ENCODE measurements around the gene ARID3B.
"Not testable (repeated sequence)": the region's sequence is repeated elsewhere in the genome, so short reads cannot be mapped to it uniquely, and the experiment has no call there.

The ARID3B gene

DNA sequence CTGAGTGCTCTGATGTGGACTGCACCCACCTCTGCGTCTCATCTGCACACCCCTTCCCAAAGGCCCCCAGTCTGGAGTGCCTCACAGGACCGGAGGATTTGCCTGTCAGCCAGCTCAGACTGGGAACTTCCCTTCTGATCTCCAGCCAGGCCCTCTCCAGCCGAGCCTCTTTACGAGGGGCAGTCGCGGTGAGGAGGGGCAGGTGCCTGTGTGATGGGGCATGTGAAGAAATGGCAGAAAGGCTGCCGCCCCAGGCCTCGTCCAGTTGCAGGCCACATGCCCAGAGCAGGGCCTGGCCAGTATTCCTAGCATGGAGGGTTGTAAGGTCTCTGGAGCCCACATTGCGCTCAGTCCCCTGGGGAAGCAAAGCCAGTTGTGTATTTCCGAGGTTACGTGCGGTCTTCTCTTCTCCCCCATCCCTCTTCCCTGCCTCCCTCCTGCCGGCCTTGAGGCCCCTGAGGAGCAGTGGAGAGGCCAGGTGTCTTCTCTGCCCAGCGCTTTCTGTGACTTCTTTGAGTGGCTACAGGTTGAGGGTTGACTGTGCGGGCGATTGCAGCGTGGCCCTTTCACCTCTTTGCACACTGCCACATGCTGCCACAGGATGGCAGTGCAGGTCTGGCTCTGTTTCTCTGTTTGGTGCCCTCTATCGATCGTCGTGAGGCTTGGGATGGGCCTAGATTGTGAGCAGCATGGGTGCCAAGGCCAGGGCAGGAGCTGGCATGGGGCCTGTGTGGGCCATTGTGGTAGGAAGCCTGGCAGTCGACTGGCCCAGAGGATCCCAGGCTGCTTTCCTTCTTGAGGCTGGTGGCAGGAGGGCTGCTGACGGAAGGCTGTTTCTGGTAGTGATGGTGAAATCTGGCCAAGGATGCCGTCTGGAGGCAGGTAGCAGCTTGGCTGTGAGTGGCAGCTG is 79.9 kb downstream of the ARID3B start:
- DNase-seq (ENCODE audit: low read depth, low spot score), result peak; percentile 80

DNA sequence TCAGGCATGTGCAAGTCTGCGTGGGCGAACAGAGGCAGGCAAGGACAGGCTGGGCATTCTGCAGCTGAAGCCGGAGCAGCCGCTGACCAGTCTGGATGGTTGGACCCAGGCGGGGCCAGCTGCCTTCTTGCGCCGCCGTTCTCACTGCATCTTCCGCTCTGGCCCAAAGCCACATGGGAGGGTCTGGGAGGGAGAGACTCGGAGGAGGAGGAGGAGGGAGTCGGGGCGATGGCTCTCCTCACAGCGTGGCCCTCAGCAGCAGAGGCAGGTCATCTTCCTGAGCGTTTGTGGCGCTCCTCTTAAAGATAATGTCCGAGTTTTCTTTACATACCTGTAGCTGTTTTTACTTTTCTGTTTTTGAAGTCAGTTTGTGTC is 80.5 kb downstream of the ARID3B start:
- no peak for DNase-seq (ENCODE audit: low read depth, low spot score)

DNA sequence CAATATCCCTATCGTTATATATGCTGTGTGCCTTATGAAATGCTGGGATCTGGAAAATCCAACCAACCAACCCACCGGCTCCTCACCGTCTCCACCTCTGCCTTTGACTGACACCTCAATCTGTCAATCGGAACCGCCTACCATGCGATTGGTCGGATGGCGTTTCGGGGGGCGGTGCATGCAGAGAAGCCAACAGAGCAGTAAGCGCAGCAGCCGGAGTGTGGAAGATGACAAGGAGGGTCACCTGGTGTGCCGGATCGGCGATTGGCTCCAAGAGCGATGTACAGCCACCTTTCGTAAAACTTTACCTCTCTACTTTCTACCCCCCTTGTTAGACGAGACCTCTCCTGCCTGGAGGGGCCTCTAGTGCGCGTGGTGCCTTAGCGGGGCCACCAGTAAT is 80.9 kb downstream of the ARID3B start:
- DNase-seq (ENCODE audit: low read depth, low spot score), result no peak

DNA sequence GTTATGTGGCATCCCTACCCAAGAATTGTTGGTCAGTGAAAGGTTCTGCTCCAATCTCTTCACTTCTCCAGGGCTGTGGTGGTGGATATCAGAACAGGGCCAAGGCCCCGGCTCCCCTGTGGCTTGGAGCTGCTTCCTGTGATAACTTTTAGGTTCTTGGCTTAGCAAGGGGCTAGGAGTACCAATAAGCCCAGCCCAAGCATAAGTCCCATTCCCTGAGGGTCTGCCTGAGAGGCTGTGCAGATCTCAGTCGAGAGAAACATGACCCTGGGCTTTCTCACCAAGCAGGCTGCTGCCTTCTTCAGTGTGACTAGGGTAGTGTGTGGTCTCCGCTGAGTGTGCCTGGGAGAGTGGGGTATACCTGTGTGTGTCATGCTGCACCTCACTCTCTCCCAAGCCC is 81.7 kb downstream of the ARID3B start:
- DNase-seq (ENCODE audit: low read depth, low spot score), result no peak

DNA sequence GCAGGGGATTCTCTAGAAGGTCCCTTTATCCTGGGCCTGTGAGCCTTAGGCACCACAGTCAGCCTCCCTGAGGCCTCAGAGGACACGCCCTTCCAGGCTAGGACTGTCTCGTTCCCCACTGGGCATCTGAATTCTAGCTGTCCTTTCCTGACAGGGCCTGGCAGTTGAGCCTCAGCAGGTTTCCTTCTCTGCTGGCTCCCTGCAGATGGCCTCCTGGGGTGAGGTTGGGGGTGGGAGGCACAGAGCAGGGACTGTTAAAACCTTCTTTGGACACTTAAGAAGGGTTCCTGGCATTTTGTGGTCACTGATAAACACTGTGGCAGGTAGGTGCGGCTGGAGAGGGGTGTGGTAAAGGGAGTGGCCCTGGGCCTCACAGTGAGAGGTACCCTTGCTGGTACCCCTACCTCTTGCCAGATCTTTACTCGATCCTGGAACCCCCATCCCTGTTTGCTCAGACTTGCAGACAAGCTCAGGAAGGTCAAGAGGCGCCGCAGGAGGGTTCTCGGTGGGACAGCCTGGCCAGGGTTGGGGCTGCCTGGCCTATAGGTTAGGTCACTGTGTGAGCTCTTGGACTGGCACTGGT is 83.1 kb downstream of the ARID3B start:
- no peak for DNase-seq (ENCODE audit: low read depth, low spot score)

DNA sequence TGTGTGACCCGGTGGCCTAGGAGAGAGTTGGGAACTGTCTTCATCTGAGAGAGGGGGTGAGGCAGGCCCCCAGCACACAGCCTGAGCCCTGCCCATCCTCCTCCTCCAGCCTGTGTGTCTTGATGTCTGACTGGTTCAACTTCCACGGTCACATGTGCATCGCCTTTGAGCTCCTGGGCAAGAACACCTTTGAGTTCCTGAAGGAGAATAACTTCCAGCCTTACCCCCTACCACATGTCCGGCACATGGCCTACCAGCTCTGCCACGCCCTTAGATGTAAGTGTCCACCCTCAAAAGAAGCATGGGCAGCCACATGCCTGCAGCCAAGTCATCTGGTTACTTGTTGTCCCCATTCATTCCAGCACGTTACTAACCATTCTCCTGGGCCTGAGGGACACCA is 84.7 kb downstream of the ARID3B start:
- no peak for DNase-seq (ENCODE audit: low read depth, low spot score)

DNA sequence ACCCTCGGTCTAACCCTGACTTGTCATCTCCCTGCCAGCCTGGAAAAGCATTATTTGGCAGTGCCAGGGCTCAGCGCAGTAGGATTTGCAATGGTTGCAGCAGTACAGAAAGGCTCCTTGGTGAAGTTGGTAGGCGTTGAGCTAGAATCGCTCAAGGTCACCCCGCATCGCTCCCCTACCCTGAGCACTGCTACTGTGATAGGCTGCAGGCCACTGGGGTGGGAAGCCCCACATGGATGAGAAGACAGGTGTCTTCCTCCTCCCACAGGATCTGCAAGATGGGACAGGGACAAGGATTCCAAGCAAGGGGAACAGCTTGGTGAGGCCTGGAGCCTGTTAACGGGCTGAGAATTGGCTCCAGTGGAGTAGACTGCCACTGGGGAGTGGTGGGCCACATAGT is 85.3 kb downstream of the ARID3B start:
- no peak for DNase-seq (ENCODE audit: low read depth, low spot score)

DNA sequence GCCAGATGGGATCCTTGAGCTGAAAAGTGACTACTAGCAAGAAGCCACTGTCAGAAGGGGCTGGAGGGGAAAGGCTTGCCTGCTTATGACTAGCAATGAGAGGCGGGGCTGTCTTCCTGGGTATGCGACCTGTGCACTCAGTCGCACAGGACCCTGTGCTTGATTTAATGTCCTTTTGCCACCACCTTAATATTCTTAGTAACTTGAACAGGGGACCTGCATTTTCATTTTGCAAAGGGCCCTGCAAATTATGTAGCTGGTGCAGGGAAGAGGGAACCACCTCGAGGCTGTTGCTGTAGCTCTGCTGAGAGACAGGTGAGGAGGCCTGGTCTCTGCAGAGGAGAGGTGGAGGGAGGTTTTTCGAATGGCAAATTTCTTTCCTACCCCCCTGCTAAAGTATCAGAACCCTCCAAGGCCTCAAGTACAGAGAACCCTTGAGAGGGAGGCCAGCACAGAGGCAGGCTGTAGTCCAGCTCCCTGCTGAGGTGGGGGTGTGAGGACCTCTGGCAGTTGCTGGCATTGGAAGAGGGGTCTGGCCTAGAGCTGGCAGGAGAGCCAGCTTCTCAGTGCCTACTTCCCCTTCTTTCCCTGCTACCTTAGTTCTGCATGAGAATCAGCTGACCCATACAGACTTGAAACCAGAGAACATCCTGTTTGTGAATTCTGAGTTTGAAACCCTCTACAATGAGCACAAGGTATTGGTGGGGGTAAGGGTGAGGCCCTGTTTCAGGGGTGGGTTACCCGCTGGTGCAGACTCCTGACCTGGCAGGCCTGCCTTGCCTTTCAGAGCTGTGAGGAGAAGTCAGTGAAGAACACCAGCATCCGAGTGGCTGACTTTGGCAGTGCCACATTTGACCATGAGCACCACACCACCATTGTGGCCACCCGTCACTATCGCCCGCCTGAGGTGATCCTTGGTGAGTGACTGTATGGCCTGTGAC is 86.0 kb downstream of the ARID3B start:
- DNase-seq (ENCODE audit: low read depth, low spot score), result no peak

DNA sequence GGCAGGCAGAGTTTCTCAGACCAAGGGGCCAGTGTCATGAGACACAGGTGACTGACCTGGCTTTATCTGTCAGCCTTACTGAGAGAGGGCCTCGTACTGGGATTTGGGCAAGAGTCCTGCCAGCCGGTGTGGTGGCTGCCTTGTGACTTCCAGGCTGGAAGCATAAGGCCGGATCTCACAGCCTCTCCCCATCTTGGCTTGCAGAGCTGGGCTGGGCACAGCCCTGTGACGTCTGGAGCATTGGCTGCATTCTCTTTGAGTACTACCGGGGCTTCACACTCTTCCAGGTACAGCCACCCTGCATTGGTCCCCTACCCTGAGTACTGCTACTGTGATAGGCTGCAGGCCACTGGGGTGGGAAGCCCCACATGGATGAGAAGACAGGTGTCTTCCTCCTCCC is 86.7 kb downstream of the ARID3B start:
- no peak for DNase-seq (ENCODE audit: low read depth, low spot score)

DNA sequence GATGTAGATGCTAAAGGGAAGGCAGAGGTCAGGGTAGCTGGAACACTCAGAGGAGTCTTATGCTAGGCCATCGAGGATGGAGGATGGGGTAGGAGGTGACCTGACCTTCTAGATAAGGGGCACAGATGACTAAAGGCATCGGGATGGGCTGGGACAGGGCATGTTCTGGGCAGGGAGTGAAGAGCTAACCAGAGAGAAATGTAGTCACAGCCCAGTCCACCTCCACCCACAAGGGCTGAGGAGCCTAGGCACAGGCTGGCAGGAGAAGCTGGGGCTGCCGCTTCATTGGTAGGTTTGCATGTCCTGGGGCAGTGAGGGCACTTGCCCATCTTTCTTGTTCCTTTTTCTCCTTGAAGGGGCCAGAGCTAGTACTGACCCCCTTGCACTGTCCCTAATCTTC is 87.2 kb downstream of the ARID3B start:
- no peak for DNase-seq (ENCODE audit: low read depth, low spot score)

DNA sequence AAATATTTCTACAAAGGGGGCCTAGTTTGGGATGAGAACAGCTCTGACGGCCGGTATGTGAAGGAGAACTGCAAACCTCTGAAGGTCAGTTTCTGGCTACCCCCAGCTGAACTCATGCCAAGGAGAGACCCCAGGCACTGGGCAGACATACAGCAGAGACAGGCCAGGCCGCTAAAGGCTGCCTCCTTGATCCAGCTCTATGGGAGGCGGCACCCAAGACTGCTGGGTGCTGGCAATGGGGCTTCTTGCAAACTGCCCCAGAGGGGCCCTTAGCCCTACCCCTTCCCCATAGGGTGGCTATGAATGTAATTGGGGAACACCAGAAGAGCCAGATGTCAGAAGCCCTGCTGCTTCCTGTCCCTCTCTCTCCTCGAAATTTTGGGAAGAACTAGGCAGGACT is 87.9 kb downstream of the ARID3B start:
- no peak for DNase-seq (ENCODE audit: low read depth, low spot score)

DNA sequence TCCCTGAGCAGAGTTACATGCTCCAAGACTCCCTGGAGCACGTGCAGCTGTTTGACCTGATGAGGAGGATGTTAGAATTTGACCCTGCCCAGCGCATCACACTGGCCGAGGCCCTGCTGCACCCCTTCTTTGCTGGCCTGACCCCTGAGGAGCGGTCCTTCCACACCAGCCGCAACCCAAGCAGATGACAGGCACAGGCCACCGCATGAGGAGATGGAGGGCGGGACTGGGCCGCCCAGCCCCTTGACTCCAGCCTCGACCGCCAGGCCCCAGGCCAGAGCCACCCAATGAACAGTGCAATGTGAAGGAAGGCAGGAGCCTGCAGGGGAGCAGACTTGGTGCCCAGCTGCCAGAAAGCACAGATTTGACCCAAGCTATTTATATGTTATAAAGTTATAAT is 88.7 kb downstream of the ARID3B start:
- DNase-seq (ENCODE audit: low read depth, low spot score), result not testable (repeated sequence)

DNA sequence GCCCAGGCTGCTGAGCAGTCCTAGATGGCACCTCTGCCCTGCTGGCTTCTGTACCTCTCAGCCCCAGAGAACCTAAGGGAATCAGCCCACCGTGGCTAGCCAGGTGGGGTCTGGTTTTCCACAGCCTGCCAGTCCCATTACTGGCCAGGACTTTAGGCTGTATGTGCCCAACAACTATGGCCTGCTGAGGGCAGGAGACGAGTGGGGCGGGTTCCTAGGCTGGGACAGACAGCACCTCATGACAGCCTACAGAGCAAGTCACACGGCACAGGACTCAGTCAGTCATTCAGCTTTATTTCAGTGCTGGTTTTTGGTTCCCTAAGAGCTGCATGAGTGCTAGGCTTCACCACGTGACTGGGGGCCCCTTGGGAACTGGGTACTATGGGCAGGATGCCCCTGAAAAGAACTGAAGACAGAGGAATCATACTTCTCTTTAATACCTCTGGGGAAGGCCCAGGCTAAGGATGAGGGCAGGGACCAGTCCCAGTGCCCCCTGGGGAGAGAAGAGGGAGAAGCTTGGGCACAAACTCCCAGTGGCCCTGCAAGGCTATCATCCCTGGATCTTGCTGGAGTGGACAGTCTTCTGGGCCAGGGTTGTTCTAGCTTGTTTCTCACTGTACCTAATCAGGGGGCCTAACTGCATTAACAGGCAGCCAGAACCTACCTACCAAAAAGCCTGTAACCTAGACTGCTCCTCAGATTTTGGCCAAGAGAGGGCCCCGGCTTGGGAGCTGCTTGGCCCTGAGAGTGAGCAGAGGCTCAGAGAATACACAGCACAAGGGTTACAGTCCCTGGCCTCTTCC is 89.5 kb downstream of the ARID3B start:
- no peak for DNase-seq (ENCODE audit: low read depth, low spot score)

DNA sequence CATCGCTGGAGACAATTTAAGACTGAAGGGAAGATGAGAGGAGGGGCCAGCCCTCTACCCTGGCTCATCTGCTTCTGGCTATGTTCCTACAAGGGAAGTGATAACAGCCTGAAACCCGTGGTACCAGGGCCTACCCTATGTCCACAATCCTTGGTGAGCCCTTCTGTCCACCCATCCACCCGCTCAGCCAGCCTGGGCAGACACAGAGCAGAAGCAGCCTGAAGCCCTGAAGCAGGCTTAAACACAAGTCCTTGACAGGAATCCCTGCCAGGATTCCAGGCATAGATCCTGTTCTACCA is 90.0 kb downstream of the ARID3B start:
- DNase-seq (ENCODE audit: low read depth, low spot score), result no peak

DNA sequence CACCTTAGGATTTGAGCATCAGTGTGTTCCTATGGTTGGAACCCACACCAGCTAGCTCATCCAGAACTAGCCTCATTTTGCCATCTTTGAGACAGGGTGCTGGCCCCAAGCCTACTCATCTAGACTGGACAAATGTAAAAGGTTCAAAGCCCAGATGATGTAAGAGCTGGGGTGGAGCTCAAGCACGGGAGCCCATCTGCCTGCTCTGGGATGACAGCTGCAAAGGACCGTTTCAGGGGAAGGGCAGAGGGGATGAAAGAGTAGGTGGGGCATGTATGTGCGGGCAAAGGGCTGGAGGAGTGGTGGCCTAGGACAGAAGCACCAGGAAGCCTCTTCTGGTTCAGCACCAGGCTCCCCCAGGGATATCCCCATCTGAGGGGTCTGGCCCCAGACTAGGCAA is 90.4 kb downstream of the ARID3B start:
- DNase-seq (ENCODE audit: low read depth, low spot score), result no peak

DNA sequence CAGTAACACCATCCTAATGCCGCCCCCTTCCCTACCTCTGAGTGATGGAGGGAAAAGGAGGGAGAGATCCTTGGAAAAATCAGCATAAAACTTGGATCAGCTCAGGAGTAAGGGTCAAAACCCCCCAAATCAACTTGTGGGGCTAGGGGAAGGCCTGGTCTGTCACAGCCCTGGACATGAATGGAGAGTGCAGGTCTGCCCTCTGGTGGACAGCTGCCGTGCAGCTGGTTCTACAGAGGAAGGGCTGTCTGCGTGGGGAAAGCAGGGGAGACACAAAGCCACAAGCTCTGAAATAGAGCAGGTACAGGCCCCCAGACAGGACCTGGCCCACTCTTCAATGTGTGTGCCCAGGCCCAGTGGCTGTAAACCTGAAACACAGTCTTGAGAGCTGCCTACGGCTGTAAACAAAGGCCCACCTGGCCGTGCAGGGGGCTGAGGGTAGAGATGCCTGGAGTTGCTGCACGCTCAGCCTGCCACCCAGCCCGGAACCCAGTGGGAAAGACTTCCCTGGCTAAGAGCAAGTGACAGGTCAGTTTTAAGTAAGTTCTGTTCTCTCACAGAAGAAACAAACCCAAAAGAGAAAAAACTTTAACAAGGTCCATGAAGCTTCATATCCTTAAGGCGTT is 91.0 kb downstream of the ARID3B start:
- DNase-seq (ENCODE audit: low read depth, low spot score), result peak; percentile 76

DNA sequence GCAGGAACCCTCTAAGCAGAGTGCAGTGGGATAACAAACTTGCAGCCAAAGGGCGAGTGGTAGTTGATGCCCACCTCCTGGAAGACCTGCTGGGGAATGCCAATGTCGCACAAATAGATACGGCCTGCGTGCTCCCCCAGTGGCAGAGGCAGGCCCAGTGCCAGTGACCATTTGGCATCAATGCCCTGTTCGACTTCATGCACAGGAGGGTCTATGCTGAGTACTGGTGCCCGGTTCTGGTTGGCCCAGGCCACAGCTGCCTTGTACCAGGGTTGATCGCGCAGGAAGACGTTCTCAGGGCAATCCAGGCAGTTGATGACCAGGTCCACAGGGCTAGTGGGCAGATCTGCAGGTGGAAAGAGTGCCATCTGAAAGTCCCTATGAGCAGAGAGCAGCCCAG is 91.6 kb downstream of the ARID3B start:
- no peak for DNase-seq (ENCODE audit: low read depth, low spot score)

DNA sequence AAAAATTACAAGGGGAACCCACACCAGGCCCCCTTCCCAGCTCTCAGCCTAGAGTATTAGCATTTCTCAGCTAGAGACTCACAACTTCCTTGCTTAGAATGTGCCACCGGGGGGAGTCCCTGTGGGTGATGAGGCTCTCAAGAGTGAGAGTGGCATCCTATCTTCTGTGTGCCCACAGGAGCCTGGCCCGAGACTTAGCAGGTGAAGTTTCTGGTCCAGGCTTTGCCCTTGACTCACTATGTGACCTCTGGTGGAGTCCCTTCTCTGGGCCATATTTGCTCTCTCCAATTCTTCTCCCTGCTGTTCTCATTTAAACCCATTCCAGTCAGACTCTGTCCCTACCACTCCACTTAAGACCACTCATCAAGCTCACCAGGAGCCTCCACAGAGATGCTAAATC is 92.8 kb downstream of the ARID3B start:
- DNase-seq (ENCODE audit: low read depth, low spot score), result no peak

DNA sequence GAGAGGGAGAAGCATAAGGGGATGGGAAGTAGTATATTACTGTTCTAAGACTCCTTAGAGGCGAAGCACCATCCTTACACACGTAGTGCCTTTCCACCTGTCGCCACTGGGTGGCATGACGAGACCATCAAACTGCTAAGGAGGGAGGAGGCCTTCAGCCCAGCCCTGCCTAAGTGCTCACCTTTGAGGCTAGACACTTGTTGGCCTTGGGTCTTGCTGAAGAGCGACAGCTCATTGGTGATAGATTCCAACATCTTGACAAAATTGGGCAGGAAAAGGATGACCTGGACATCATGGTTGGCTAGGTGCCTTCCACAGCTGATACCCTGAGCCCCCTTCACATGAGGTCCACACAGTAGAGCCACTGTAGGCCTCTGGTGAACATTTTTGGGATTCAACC is 94.2 kb downstream of the ARID3B start:
- peak; percentile 83 for DNase-seq (ENCODE audit: low read depth, low spot score)

DNA sequence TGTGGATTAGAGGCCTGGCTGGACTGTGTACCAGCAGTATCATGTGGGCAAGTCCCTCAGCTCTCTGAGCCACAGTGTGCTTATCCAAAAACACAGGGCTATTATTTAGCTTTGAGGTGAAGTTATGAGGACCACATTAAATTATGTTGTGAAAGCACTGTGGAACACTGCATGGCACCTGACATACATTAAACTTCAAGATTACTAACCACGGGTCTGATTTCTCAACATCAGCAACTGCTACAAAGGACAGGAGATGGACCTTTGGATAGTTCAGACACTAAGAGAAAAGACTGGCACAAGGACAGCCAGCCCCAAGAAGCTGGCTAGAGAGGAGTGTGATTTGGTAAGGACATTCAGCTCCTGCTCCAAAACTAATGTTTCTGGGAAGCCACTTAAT is 96.0 kb downstream of the ARID3B start:
- DNase-seq (ENCODE audit: low read depth, low spot score), result no peak

DNA sequence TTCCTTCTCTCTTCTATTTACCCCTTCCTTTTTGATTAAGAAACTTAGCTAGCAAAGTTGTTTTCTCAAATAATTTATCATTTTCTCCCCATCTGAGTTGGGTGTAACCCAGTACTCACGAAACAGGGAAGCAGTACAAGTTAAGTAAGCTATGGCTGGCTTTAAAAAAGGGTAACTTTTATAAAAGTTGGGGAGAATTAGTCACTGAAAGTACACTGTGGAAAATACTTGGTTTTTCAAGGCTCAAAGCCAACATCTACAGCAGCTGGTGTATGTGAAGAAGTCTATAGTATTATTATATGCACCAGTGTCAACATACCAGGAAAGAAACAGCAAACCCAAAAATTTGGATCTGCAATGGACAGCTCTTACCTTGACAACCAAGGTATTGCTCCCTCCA is 100.1 kb downstream of the ARID3B start:
- no peak for DNase-seq (ENCODE audit: low read depth, low spot score)

Measured in astrocyte of the hippocampus (primary cell).